Measurements from ENCODE around the gene R3HDM1.
"Not testable (repeated sequence)": the region's sequence is repeated elsewhere in the genome, so short reads cannot be mapped to it uniquely, and the experiment has no call there.

Gene R3HDM1

DNA sequence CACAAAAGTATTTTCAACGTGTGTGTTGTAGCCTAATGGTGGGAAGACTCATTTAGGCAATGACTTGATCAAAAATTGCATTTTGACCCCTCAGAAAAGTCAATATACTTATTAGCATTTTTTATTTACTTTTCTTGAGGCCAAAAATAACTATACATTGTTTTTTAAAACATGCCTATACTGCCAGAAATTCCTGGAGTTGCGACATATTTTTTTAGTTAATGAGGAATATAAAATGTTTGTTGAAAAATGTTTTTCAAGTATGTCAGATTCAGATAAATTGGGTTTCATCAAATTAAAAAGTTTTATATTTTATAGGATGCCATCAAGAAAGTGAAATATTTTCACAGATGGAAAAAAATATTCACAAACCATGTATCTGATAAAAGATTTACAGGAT is 39.6 kb downstream of the R3HDM1 start:
- no peak for DNase-seq (ENCODE audit: low read depth in 3 of 3, low spot score in 1 of 3)

DNA sequence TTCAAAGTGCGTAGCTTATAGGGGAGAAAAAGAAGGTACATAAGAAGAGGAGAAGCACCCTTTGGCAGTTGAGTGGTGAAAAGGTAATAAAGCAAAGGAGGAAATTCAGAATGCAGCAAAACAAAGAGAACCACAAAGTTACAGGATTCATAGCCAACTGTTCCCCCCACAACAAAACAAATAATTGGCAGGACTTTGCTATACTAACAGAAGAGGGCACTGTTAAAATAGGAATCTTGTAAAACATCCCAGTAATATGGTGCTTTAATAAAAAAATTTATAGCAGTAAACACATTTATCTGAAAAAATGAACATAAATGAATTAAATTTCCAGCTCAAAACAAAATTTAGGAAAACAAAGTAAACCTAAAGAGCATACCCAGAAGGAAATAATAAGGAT is 42.3 kb downstream of the R3HDM1 start:
- DNase-seq (ENCODE audit: low read depth in 3 of 3, low spot score in 1 of 3): no peak

DNA sequence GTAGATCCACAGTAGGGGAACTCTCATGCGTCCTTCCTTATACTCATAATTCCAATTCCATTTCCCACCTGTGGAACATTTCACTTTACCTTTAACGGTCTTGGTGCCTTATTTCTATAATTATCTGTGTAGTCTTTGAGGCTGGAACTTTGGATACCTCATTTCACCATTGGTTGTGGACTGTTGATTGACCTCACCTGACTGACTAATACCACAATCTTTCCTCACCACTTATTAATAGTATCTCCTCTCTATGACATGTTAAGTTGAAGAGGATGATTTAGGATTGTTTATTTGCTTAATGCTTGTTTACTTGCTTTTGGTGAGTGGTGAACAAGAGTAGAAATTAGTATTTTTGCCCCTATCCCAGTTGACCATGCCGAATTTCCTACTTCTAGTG is 50.0 kb downstream of the R3HDM1 start:
- no peak for DNase-seq (ENCODE audit: low read depth in 3 of 3, low spot score in 1 of 3)

DNA sequence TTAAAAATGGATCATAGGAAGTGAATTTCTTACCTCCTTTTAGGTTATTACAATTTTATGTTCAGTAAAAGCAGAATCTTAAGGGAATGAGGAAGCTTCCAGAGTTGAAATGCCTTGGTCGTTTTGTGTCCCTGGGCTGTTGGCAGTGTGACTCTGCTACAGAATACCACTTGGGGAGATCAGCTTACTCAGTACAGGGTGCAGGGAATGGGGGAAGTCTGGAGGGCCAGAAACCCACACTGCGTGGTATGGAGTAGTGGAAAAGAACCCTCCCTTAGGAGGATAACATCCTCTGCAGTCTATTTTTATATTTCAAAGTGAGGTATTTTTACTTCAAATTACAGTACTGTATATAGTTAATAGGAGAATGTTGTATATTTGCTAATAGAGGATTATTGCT is 51.1 kb downstream of the R3HDM1 start:
- no peak for DNase-seq (ENCODE audit: low read depth in 3 of 3, low spot score in 1 of 3)

DNA sequence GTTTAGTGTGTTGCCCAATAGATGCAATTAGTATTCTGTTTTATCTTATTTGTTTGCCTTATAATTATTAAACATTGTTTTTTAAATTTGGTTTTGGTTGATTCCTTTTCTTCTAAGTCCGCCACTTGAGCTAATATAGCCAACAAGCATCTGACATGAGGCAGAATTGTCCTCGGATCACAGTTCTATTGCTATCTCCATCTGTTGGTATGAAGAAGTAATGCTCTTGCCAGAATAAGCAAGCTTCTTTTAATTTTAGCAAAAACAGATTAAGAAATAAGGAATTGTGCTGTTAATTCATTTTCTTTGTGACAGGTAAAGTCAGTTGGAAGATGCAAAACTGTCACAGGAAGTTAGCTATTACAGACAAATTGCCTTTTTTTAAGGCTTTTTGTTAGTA is 54.3 kb downstream of the R3HDM1 start:
- no peak for DNase-seq (ENCODE audit: low read depth in 3 of 3, low spot score in 1 of 3)

DNA sequence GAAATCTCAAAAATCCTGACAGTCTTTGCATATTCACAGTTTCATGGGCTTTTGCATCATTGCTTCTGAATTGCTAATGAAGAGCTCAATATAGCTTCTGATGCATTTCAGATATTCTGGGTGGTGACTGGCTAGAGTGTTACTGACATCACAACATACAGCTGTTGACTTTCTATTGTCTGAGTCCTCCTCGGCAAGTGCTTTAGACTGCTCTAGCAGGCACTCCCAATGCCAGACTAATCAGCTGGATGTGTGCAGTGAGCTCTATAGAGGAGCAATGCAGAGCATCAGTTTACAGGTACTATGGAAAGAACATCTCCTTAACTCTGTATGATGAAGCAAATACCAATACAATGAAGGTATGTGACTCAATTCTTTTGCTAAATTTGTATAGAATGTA is 54.9 kb downstream of the R3HDM1 start:
- DNase-seq (ENCODE audit: low read depth in 3 of 3, low spot score in 1 of 3): no peak

DNA sequence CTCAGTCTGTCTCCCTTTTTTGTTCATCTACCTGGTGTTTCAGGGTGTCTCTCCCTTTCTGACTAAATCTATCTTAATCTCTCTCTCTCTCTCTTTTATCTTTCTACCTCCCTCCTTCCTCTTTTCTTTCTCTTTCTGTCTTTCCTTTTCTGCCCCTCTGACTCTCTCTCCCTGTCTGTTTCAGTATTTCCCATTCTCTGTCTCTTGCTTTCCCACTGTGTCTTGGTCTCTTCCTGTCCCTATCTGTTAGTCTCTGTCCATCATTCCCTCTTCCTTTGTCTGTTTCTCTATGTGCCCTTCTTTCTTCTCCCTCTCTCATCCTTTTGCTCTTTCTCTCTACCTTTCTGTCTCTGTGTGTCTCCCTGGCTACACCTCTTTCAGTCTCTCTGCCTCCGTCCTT is 56.7 kb downstream of the R3HDM1 start:
- no peak for DNase-seq (ENCODE audit: low read depth in 3 of 3, low spot score in 1 of 3)

DNA sequence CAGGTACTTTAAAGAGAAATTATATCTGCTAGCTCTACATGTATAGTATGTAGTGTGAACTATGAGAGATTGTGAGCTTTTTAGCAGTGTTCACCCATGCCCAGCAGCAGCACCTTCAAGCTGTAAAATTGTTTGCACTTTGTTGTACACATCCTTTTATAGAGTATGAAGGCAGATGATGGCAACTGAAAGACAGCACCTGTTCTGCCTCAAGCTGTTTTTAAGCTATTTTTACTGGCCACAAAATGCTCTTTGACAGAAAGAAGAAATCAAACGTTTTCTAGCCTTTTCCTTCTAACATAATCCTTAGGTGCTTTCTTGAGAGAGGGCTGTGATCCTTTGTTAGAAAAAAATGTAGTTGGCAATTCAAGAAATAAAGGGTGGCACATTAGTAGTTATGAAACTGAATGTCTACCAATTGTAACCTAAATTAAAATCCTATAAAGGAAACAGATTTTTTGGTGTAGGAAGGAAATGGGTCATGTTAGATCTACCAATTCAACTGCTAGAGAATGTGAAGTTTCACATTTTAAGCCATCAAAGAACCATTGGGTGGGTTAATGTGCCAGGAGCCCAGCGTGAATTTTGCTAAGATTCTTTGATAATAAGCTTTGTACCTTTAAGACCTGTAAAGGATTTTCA is 59.5 kb downstream of the R3HDM1 start:
- DNase-seq (ENCODE audit: low read depth in 3 of 3, low spot score in 1 of 3): no peak

DNA sequence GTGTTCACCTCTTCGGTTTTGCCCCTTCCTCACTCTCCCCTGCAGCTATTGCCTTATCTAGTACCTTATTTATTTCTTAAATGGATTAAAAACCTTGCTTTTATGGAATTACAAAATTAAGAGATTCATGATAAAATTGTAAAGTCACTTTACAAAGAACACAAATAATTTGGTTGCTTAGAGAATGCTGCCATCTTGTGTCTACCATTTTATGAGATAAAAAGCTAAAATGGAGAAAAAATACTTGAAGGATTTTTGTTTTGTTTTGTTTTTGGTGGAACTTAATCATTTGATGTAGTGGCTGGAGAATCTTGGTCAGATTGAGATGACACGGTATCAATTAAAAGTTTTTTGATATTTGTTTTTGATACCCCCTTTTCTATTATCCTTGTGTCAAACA is 69.6 kb downstream of the R3HDM1 start:
- no peak for DNase-seq (ENCODE audit: low read depth in 3 of 3, low spot score in 1 of 3)

DNA sequence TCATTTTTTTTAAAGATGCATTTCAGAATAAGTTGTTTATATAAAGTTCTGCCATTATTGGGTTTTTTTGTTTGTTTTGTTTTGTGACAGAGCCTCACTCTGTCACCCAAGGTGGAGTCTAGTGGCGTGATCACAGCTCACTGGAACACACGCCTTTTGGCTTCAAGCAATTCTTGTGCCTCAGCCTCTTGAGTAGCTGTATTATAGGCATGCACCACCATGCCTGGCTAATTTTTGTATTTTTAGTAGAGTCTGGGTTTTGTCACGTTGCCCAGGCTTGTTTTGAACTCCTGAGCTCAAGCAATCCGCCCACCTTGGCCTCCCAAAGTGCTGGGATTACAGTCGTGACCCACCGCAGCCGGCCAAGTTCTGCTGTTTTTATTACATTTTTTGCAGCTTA is 72.3 kb downstream of the R3HDM1 start:
- DNase-seq (ENCODE audit: low read depth in 3 of 3, low spot score in 1 of 3): no peak

DNA sequence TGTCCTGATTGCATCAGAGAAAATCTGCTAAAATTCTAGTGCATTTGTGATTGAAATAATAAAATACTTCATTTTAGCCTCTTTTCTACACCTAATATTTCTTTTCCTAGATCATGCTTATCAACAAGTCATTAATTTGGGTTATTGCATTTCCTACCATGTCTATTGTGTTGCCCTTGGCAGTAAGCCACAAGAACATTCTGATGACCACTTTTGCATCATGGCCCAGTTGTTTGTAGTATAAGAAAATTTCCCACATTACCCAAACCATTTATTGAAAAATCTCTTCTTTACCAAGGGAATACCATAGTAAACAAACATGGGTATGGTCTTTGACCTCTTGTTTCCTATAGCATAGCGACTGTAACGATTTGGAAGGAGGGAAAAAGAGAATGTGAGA is 76.3 kb downstream of the R3HDM1 start:
- DNase-seq (ENCODE audit: low read depth in 3 of 3, low spot score in 1 of 3): no peak

DNA sequence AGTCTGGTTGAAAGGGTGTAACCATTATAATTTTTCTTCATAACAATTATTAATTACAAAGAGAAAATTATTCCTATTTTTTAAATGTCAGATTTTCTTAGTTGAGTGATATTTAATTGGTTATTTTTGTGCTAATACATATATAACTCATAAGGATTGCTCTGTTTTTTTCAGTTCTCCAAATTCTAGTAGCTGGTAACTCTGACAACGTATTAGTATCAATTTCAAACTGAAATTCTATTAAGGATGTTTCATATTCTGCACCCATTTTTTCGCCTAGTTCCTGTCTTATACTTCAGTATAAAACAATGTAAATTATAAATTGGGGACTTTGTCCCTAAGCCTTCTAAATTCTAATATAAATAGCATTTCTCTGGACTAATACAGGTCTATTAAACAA is 81.0 kb downstream of the R3HDM1 start:
- DNase-seq (ENCODE audit: low read depth in 3 of 3, low spot score in 1 of 3): no peak

DNA sequence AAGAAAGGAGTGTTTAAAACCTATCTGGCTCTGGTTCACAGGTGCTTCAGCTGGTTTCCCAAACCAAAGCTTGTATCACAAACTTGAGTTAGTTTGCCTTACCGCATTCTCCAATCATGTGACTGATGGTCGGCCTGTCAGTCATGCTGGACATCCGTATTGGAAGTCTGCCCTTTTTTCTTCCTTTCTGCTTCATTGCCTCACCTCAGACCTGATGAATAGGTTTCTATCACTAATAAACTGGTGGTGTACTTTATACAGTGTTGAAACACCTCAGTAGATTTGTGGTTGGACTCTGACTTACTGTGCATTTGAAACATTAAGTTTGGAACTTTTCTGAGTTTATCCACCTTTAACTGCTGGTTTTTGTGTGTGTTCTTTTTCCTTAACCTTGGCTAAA is 84.1 kb downstream of the R3HDM1 start:
- no peak for DNase-seq (ENCODE audit: low read depth in 3 of 3, low spot score in 1 of 3)

DNA sequence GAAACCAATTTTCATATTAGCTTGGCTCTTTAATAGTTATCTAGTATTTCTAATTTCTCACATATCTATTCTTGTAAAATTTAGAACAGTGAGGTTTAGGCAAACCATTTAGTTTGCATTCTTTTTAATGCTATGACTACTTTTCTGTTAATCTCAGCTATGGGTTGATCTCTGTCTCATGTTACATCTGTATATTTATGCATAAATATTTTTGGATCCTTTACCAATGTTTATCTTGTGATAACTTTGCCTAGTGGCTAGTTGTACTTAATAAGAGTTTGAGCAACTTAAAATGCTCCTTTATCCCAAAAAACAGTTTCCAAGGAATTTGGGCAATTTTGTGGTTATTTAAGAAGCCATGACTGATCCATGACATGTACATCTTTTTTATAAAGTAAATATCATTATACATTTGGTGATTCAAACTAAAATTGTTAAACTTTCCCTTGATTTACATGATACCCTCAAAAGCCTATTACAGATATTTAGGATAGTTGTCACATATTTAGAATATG is 86.3 kb downstream of the R3HDM1 start:
- no peak for DNase-seq (ENCODE audit: low read depth in 3 of 3, low spot score in 1 of 3)

DNA sequence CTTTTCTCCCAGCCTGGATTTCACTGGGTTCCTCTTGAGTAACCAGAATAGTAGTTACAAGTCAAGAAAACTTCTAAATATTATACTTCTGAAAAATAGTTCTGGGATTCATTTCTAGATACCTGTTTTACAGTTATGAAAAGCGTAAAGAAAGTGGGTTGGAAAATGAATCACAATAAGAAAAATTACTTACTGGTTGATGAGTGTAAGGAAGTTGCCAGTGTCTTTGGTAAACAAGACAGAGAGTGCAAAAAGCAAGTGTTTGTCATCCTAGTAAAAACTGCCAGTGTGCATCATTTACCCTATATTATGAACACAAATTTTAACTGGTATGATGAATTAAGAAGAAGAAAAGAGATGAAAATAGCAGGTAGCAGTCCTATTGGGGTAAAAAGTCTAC is 88.9 kb downstream of the R3HDM1 start:
- no peak for DNase-seq (ENCODE audit: low read depth in 3 of 3, low spot score in 1 of 3)

DNA sequence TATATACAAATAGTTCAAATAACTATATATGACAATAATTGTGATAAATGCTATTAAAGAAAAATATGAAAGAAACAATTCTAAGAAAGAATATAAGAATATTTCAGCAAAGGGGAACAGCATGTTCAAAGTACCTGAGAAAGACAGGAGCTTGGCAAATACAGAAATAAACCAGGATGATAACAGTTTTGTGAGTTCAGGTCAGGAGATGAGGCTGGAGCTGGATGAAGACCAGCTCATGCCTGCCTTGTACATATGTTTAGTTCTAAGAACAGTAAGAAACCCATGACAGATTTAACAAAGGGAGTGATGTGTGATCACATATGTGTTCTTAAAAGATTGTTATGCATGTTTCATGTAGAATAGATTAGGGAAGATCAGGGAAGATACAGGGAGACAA is 98.2 kb downstream of the R3HDM1 start:
- DNase-seq (ENCODE audit: low read depth in 3 of 3, low spot score in 1 of 3): no peak

DNA sequence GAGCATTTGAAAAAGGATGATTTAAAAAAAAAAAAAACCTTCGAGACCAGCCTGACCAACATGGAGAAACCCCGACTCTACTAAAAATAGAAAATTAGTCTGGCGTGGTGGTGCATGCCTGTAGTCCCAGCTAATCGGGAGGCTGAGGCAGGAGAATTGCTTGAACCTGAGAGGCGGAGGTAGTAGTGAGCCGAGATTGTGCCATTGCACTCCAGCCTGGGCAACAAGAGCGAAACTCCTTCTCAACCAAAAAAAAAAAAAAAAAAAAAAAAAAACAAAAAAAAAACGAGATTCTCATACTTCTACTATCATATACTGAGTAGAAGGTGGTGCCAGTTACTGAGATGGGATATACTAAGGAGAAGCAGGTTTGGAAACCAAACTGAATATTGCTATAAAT is 98.8 kb downstream of the R3HDM1 start:
- DNase-seq (ENCODE audit: low read depth in 3 of 3, low spot score in 1 of 3): not testable (repeated sequence)

DNA sequence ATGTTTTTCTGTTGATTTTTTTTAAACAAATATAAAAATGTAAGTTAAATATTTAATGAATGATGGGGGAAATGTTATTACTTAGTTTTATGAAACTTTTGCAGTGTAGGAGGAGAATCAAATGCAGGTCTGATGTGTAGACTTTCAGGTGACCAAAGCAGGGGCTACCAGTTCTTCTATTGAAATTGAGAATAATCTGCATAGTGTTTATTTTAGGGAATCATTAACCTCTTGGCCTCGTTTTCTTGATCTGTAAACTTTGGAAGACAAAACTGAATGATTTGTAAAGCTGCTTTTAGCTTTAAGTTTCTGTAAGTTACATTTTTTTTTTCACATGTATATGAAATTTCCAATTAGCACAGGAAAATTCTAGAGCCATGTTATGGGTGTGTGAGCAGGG is 99.2 kb downstream of the R3HDM1 start:
- no peak for DNase-seq (ENCODE audit: low read depth in 3 of 3, low spot score in 1 of 3)

DNA sequence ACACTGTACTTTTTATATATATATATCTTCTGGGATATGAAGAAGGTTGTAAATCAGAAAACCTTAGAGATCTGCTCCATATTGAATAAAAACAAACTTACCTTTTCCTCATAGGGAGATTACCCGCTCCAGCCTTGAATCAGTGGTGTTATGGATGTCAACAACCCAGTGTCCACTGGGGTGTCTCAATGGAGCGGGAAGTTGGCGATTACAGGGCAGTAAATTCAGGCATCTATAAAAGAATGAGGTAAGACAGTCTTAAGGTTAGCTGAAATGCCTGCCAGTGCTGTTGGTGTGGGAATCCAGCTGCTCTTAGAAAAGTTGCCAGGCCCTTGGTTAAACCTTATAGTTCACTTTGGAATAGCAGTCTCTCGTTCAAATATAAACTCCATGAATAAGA is 102.3 kb downstream of the R3HDM1 start:
- DNase-seq (ENCODE audit: low read depth in 3 of 3, low spot score in 1 of 3): no peak

DNA sequence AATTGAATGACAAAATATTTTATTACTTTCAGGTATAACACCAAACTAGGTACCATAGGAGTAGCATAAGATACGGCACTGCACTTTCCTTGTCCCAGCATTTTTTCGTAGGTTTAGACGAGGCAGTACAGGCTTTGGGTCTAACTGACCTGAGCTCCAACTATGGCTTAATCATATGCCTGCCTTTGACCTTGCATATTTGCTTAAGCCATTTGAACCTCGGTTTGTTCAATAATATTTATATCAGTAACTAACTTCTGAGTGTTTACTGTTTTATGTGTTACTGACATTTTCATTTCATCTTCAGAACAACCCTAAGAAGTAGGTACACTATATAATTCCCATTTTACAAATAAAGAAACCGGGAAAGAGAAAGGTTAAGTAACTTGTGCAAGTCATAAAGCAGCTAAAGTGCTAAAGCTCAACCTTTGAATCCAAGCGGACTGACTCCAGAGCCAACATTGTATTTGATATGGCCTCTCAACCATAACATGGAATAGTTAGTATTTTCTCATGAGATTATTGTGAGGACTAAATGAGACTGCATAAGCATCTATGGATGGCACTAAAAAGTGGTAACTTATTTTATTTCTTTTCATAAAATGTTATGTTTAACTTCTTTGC is 104.0 kb downstream of the R3HDM1 start:
- DNase-seq (ENCODE audit: low read depth in 3 of 3, low spot score in 1 of 3): no peak

DNA sequence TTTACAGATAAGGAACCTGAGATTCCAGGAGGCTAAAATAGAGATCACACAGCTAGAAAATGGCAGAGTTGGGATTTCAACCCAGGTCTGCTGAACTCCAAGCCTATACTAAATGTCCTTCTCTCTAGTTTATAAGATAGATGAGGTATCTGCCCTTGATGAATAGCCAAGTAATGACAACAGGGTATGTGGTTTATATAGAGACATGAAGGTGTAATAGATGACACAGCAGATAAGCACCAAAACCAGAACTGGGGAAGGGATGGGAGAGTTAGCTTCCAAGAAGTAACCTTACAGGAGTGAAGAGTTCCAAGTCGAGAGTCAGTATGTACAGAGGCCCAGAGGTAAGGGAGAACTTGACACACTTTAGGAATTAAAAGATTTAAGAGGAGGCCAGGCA is 105.7 kb downstream of the R3HDM1 start:
- DNase-seq (ENCODE audit: low read depth in 3 of 3, low spot score in 1 of 3): no peak

DNA sequence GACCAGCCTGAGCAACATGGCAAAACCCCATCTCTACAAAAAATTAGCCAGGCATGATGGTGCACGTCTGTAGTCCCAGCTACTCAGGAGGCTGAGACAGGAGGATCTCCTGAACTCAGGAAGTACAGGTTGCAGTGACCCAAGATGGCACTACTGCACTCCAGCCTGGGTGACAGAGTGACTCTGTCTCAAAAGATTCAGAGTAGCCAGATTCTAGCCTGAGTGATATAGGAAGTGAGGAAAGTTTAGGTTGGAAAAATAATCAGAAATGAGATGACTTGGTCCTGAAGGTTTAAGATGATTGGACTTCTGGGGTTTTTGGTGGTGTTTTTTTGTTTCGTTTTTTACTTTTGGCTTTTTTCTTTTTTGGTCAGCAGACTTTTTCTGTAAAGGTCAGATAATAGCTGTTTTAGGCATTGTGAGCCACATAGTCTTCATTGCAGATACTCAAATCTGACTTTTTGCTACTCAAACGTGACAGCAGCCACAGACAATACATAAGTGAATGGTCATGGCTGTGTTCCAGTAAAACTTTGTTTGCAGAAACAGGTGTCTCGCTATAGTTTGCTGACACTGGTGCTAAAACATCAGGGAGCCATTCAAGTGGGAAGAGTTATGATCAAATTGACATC is 106.3 kb downstream of the R3HDM1 start:
- no peak for DNase-seq (ENCODE audit: low read depth in 3 of 3, low spot score in 1 of 3)

DNA sequence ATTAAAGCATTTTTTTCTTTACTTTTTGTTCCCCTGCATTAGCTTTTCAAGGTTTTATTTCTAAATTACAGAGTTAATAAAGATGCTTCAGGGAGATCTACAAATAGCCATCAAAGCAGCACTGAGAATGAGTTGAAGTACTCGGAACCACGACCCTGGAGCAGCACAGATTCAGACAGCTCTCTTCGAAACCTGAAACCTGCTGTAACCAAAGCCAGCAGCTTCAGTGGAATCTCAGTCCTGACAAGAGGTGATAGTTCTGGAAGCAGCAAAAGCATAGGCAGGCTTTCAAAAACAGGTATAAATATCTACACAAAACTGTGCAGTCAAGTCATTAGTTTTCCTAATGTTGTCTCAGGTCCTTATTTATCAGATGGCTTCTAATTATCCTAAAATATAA is 107.5 kb downstream of the R3HDM1 start:
- no peak for DNase-seq (ENCODE audit: low read depth in 3 of 3, low spot score in 1 of 3)
